Measurements from ENCODE around the gene CLCN6.

- TF ChIP-seq CTCF (optimal IDR thresholded peaks at IDR 0.05 in 1 of 3, IDR thresholded peaks at IDR 0.05 in 1 of 3, conservative IDR thresholded peaks at IDR 0.05 in 1 of 3; ENCODE audit: extremely low read depth in 1 of 3, insufficient read depth in 2 of 3, low read length in 3 of 3) (no peak), EZH2 (IDR thresholded peaks at IDR 0.05; ENCODE audit: low read length) (no peak)
These were observed 26.1 kb upstream of the CLCN6 start for GRCh38 chr1:11779715-11780379.

Data from keratinocyte (primary cell).